Body of pancreas (tissue), 4 donors: ENCODE measurements around the gene DNAJC11.

Experiments
- CTCF ChIP-seq, 7 experiments: fragments of 450-650 bp in 4 of 7; fragments of 200-600 bp in 3 of 7; sonication (generic) in 3 of 7; IDR thresholded peaks; one replicate each; pipeline ENCODE4 v1.5.1; 2016 to 2019; ENCODE audit warnings: antibody characterized with exemption in 7 of 7
- POLR2A ChIP-seq, 3 donors: fragments of 450-650 bp; IDR thresholded peaks; one replicate each; pipeline ENCODE4 v1.6.1; 2016; ENCODE audit warnings: antibody characterized with exemption in 3 of 3, mild to moderate bottlenecking in 2 of 3

DNA sequence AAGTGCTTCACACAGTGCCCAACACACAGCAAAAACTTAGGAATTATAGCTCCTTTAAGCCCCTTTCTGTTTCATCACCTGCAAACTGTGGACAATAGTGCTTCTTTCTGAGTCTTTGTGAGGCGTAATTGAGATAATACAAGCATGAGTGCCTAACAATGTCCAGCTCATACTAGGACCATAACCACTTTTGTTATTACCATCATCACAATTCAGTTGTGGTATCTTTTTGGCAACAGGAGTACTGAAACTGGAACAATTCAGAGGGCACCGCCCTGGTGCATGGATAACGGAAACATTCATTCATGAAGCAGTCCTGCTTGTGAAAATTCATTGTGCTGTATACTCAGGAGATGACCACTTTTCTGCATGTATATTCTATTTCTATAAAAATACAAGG is 18.2 kb downstream of the DNAJC11 start:
- no peak for TF ChIP-seq CTCF (IDR thresholded peaks at IDR 0.05)
- TF ChIP-seq POLR2A (IDR thresholded peaks at IDR 0.05), result no peak
